HepG2 (cell line): ENCODE data around the gene BICDL2. TPM values are rescaled to one million over a fixed set of nuclear protein-coding genes. Genes with fewer than 3 reads are reported as not detected.

Experiments used
- ARNT ChIP-seq: fragments of 450-650 bp; IDR thresholded peaks from 2 replicates; pipeline ENCODE4 v1.6.1; 2017
- GMEB2 ChIP-seq: IDR thresholded peaks from 2 replicates; pipeline ENCODE4 v1.6.1; 2016; ENCODE audit warnings: missing biosample characterization, missing genetic modification reagents, low read depth
- HHEX ChIP-seq: IDR thresholded peaks from 2 replicates; pipeline ENCODE4 v1.6.1; 2016; ENCODE audit warnings: control low read depth
- HNRNPLL ChIP-seq: fragments of 200-400 bp; formaldehyde crosslinking; IDR thresholded peaks from 2 replicates; pipeline ENCODE4 v1.6.1; 2017; ENCODE audit warnings: mild to moderate bottlenecking, low read depth, low read length; ENCODE audit not compliant: poor library complexity, severe bottlenecking
- HOXA7 ChIP-seq: sonication (generic); formaldehyde crosslinking; IDR thresholded peaks from 2 replicates; pipeline ENCODE4 v1.8.1; 2022; ENCODE audit warnings: mild to moderate bottlenecking, missing genetic modification reagents, moderate library complexity
- IKZF1 ChIP-seq: fragments of 450-650 bp; IDR thresholded peaks from 2 replicates; pipeline ENCODE4 v1.7.1; 2016
- NFIB ChIP-seq: sonication (generic); formaldehyde crosslinking; IDR thresholded peaks from 2 replicates; pipeline ENCODE4 v1.9.0; 2021; ENCODE audit warnings: missing genetic modification reagents, mild to moderate bottlenecking, borderline replicate concordance
- NKX3-1 ChIP-seq: sonication (generic); formaldehyde crosslinking; IDR thresholded peaks from 2 replicates; pipeline ENCODE4 v1.5.0; 2020; ENCODE audit warnings: missing genetic modification reagents
- PRPF4 ChIP-seq: fragments of 200-400 bp; formaldehyde crosslinking; IDR thresholded peaks from 2 replicates; pipeline ENCODE4 v1.6.1; 2016; ENCODE audit warnings: low read length, low read depth; ENCODE audit not compliant: poor library complexity, severe bottlenecking
- SIX4 ChIP-seq: sonication (generic); formaldehyde crosslinking; IDR thresholded peaks from 2 replicates; pipeline ENCODE4 v1.4.0; 2020; ENCODE audit warnings: missing genetic modification reagents
- SNAPC5 ChIP-seq: sonication (generic); formaldehyde crosslinking; IDR thresholded peaks from 2 replicates; pipeline ENCODE4 v1.8.1; 2023; ENCODE audit warnings: mild to moderate bottlenecking, missing genetic modification reagents, borderline replicate concordance
- SP140L ChIP-seq: sonication (generic); formaldehyde crosslinking; IDR thresholded peaks from 2 replicates; pipeline ENCODE4 v1.4.0; 2020; ENCODE audit warnings: missing genetic modification reagents, borderline replicate concordance
- SP5 ChIP-seq: IDR thresholded peaks from 2 replicates; pipeline ENCODE4 v1.6.1; 2016; ENCODE audit warnings: low read depth, borderline replicate concordance
- TCF12 ChIP-seq, 2 experiments: fragments of 450-650 bp in 1 of 2; sonication (generic) in 1 of 2; formaldehyde crosslinking in 1 of 2; IDR thresholded peaks; 2 replicates each; pipeline versions ENCODE4 v1.6.1 to v1.8.0; 2017 to 2022; ENCODE audit warnings: antibody characterized with exemption in 1 of 2, mild to moderate bottlenecking in 1 of 2, missing genetic modification reagents in 1 of 2, moderate library complexity in 1 of 2
- TEAD3 ChIP-seq: optimal IDR thresholded peaks from 2 replicates; pipeline ENCODE3; 2016; ENCODE audit warnings: borderline replicate concordance
- THYN1 ChIP-seq: sonication (generic); formaldehyde crosslinking; IDR thresholded peaks from 2 replicates; pipeline ENCODE4 v1.8.1; 2023; ENCODE audit warnings: low read depth, mild to moderate bottlenecking, moderate library complexity, missing genetic modification reagents, borderline replicate concordance
- ZBTB8A ChIP-seq: sonication (generic); formaldehyde crosslinking; IDR thresholded peaks from 2 replicates; pipeline ENCODE4 v1.4.0; 2020; ENCODE audit warnings: mild to moderate bottlenecking, low read depth, missing genetic modification reagents, borderline replicate concordance
- ZC3H4 ChIP-seq: sonication (generic); formaldehyde crosslinking; IDR thresholded peaks from 2 replicates; pipeline ENCODE4 v1.4.0; 2020; ENCODE audit warnings: missing genetic modification reagents, borderline replicate concordance
- ZKSCAN8 ChIP-seq: IDR thresholded peaks from 2 replicates; pipeline ENCODE4 v1.6.1; 2016; ENCODE audit warnings: borderline replicate concordance, missing genetic modification reagents, missing compliant biosample characterization
- ZNF180 ChIP-seq: sonication (generic); formaldehyde crosslinking; IDR thresholded peaks from 2 replicates; pipeline ENCODE4 v1.4.0; 2020; ENCODE audit warnings: low read depth, missing genetic modification reagents, borderline replicate concordance
- ZNF264 ChIP-seq: sonication (generic); formaldehyde crosslinking; IDR thresholded peaks from 2 replicates; pipeline ENCODE4 v1.4.0; 2020; ENCODE audit warnings: missing genetic modification reagents
- ZNF709 ChIP-seq: sonication (generic); formaldehyde crosslinking; IDR thresholded peaks from 2 replicates; pipeline ENCODE4 v1.5.0; 2020; ENCODE audit warnings: mild to moderate bottlenecking, missing genetic modification reagents
- ZNF782 ChIP-seq: sonication (generic); formaldehyde crosslinking; IDR thresholded peaks from 2 replicates; pipeline ENCODE4 v1.4.0; 2020; ENCODE audit warnings: missing genetic modification reagents, mild to moderate bottlenecking, borderline replicate concordance
- ZSCAN31 ChIP-seq: sonication (generic); formaldehyde crosslinking; IDR thresholded peaks from 2 replicates; pipeline ENCODE4 v1.5.0; 2020; ENCODE audit warnings: low read depth, mild to moderate bottlenecking, missing genetic modification reagents
- polyA plus RNA-seq, 8 experiments: library from polyadenylated mRNA; depleted of rRNA in 3 of 8; stranded (reverse) in 7 of 8; unstranded in 1 of 8; fragments of >200 nt; fragmentation: Illumina TruSeq in 4 of 8; extraction: Trizol in 4 of 8; gene quantifications; 2 replicates each; pipeline versions ENCODE4 v1.2.1 to v1.2.3, GENCODE V29; 2011 to 2016; ENCODE audit warnings: low read depth in 4 of 8, missing spikeins in 1 of 8, mixed read lengths in 1 of 8; ENCODE audit not compliant: insufficient read depth in 1 of 8
- total RNA-seq, 5 experiments: library from RNA; depleted of rRNA; stranded (reverse); fragments of >200 nt; fragmentation: Illumina TruSeq; extraction: Trizol; gene quantifications; 2 replicates each; pipeline ENCODE4 v1.2.3, GENCODE V29; 2016; ENCODE audit warnings: low read depth in 1 of 5
- TF ChIP-seq, protein P1 (sequence below): IDR thresholded peaks from 2 replicates; pipeline ENCODE4 v1.6.1; 2016; ENCODE audit warnings: low read depth, borderline replicate concordance
- TF ChIP-seq, protein P2 (sequence below): sonication (generic); formaldehyde crosslinking; IDR thresholded peaks from 2 replicates; pipeline ENCODE4 v1.4.0; 2020; ENCODE audit warnings: missing genetic modification reagents

BICDL2 gene
- total and polyA plus RNA-seq, 2 of the 13 experiments (the other 11 are each of a cell fraction or from before 2014, with no cell fraction given) = 0.12 TPM; not detected in 1

GRCh38 chr16:3059041-3059722 is 22.4 kb upstream of the BICDL2 start (continued):
- TF ChIP-seq HOXA7 (CRISPR knock-in tag) = no peak
- no peak for TF ChIP-seq ZNF180 (CRISPR knock-in tag)
- 0 out of 2 replicates have a peak, but pooled peaks have one; percentile 17 for TF ChIP-seq NKX3-1 (CRISPR knock-in tag)
- TF ChIP-seq TCF12 (IDR thresholded peaks at IDR 0.05) = no peak
- TF ChIP-seq TCF12 (CRISPR knock-in tag; IDR thresholded peaks at IDR 0.05) = 0 out of 2 replicates have a peak, but pooled peaks have one; percentile 42
- TF ChIP-seq ZNF709 = no peak; the same call in 1 of the 2 replicates
- TF ChIP-seq SP140L (CRISPR knock-in tag) = no peak
- TF ChIP-seq IKZF1 = no peak
- TF ChIP-seq HNRNPLL = peak; percentile 29
- TF ChIP-seq ZC3H4 (CRISPR knock-in tag) = no peak
- TF ChIP-seq SP5 (CRISPR knock-in tag) = peak; percentile 70; the same call in 1 of the 2 replicates
- TF ChIP-seq, protein P1, sequence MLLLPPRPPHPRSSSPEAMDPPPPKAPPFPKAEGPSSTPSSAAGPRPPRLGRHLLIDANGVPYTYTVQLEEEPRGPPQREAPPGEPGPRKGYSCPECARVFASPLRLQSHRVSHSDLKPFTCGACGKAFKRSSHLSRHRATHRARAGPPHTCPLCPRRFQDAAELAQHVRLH (CRISPR knock-in tag) = no peak; the same call in 1 of the 2 replicates
- no peak for TF ChIP-seq SNAPC5 (CRISPR knock-in tag)
- TF ChIP-seq, protein P2, sequence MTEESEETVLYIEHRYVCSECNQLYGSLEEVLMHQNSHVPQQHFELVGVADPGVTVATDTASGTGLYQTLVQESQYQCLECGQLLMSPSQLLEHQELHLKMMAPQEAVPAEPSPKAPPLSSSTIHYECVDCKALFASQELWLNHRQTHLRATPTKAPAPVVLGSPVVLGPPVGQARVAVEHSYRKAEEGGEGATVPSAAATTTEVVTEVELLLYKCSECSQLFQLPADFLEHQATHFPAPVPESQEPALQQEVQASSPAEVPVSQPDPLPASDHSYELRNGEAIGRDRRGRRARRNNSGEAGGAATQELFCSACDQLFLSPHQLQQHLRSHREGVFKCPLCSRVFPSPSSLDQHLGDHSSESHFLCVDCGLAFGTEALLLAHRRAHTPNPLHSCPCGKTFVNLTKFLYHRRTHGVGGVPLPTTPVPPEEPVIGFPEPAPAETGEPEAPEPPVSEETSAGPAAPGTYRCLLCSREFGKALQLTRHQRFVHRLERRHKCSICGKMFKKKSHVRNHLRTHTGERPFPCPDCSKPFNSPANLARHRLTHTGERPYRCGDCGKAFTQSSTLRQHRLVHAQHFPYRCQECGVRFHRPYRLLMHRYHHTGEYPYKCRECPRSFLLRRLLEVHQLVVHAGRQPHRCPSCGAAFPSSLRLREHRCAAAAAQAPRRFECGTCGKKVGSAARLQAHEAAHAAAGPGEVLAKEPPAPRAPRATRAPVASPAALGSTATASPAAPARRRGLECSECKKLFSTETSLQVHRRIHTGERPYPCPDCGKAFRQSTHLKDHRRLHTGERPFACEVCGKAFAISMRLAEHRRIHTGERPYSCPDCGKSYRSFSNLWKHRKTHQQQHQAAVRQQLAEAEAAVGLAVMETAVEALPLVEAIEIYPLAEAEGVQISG (CRISPR knock-in tag) = peak; percentile 78
- no peak for TF ChIP-seq PRPF4
- TF ChIP-seq ZKSCAN8 (CRISPR knock-in tag) = no peak; the same call in 1 of the 2 replicates
- TF ChIP-seq TEAD3 (CRISPR knock-in tag) = peak; percentile 40
- TF ChIP-seq ZNF782 (CRISPR knock-in tag) = no peak; the same call in 1 of the 2 replicates
- no peak for TF ChIP-seq GMEB2 (CRISPR knock-in tag)
- TF ChIP-seq ZNF264 (CRISPR knock-in tag) = no peak
- no peak for TF ChIP-seq NFIB (CRISPR knock-in tag)
- TF ChIP-seq THYN1 = no peak
- no peak for TF ChIP-seq ARNT
- TF ChIP-seq SIX4 = no peak
- TF ChIP-seq ZSCAN31 (CRISPR knock-in tag) = peak; percentile 72
- TF ChIP-seq HHEX (CRISPR knock-in tag) = no peak
- TF ChIP-seq ZBTB8A (CRISPR knock-in tag) = no peak
